Astrocyte of the spinal cord (primary cell): Measurements from ENCODE around the gene CELF1.

Experiments used
- DNase-seq: peaks from one replicate; pipeline ENCODE4 v3.0.0; 2011; ENCODE audit warnings: low read depth, low spot score
- H3K4me3 ChIP-seq: 2 replicates; pipeline ENCODE4 v1.5.1; 2011; ENCODE audit warnings: low read depth, mild to moderate bottlenecking, low read length, moderate library complexity
- CTCF ChIP-seq: IDR thresholded peaks from 2 replicates; pipeline ENCODE4 v1.5.1; 2012; ENCODE audit warnings: low read depth, mild to moderate bottlenecking, low read length, inconsistent platforms
- in situ Hi-C: cut with HindIII; loops from 2 replicates; pipeline ENCODE4 v1.10.0; 2017; ENCODE audit warnings: low sequenced_read_pairs

Gene CELF1

DNA sequence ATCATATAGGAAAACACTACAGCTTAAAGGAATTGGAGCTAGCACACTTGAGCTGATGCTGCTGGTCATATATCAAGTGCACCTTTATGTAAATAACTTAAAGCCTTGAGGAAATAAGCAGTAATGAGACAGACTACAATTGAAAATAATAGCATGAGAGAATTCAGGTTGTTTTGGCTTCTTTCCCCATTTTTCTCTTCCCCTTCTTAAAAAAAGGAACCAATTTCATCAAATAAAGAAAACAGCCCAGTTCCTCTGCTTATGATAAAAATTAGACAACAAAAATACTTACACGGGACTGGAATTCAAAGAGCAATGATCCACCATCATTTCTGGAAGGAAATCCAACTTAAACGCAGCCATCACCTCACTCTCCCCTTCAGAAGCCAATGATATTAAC, 53.8 kb downstream of the CELF1 start:
- DNase-seq, result no peak
- no peak for TF ChIP-seq CTCF
- in situ Hi-C loops, result no loop called here
- H3K4me3 ChIP-seq, result no peak overlapping the region

DNA sequence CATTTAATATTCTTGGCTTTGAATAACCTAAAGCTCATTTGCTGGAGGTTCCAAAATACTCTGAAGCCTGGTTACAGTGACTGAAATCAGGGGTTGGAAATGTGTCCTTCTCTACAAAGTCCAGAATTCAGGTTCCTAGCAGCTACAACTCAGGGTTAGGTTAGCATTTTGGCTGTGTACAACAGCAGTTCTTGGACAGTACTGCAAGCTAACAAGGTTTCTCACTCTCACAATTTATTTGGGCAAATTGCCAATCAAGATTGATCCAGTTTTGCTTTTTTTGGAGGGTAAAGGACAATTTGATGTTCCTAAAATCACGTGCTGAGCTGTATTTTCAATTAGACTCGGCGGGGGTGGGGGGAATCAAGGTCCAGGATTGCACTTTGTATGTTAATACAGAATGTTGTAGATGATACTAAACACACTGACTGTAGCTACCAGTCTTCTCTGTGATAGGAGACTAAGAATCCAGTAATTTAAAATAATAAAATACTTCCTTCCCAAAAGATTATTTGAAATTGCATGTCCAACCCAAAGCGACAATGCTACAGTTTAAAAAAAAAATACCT, 54.3 kb downstream of the CELF1 start:
- no peak for DNase-seq
- in situ Hi-C loops, result no loop called here
- no peak for TF ChIP-seq CTCF
- no peak overlapping the region for H3K4me3 ChIP-seq

DNA sequence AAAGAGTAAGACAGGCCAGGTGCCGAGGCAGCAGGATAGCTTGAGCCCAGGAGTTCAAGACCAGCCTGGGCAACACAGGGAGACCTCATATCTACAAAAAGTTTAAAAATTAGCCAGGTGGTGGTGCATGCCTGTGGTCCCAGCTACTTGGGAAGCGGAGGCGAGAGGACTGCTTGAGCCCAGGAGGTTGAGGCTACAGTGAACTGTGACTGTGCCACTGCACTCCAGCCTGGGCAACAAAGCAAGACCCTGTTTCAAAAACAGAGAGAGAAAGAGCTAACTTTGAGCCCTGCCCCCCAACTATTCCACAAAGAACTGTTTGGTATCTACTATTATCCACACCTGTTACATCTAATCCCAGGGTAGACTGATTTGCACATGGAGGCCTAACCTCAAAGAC, 54.8 kb downstream of the CELF1 start:
- in situ Hi-C loops, result no loop called here

GRCh38 chr11:47496808-47497207, 56.1 kb downstream of the CELF1 start:
- in situ Hi-C loops, result no loop called here
- DNase-seq, result no peak
- no peak for TF ChIP-seq CTCF
- H3K4me3 ChIP-seq, result no peak overlapping the region

More for the DNA sequence above, 54.8 kb downstream of the CELF1 start:
- TF ChIP-seq CTCF, result no peak
- no peak for DNase-seq
- H3K4me3 ChIP-seq, result no peak overlapping the region

DNA sequence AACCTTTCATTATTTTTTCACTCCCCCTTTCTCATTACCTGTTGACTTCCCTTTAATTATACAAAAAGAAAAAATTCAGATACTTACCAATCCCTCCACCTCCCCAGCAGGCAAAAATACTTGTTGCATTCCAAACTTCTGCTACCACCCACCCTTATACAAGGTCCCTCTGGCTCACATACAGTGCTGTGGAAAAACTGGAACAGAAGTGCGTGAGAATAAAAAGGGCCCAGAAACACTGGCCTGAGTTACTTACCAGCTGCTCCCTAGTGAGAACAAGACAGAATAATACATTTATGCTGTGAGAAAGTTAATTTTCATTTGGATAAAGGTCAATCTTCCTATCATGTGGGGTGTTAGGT, 57.1 kb downstream of the CELF1 start:
- in situ Hi-C loops, result no loop called here
- no peak for TF ChIP-seq CTCF
- no peak overlapping the region for H3K4me3 ChIP-seq
- no peak for DNase-seq

GRCh38 chr11:47495011-47495855, 57.7 kb downstream of the CELF1 start:
- H3K4me3 ChIP-seq, result no peak overlapping the region
- no peak for TF ChIP-seq CTCF
- no peak for DNase-seq
- in situ Hi-C loops, result no loop called here
